NCI-H1092 treated with DMSO at 0.1 percent for 48 hours (cell line): ENCODE data around the gene ANKRD20A1.
"Not testable (repeated sequence)": the region's sequence is repeated elsewhere in the genome, so short reads cannot be mapped to it uniquely, and the experiment has no call there.

Source experiments
- DNase-seq: peaks from one replicate; lab custom pipeline; 2025; lab: John Stamatoyannopoulos, UW

The ANKRD20A1 gene

GRCh38 chr9:67858871-67859270 is at the start of gene ANKRD20A1:
Gene ANKRD20A1, plus strand, starts transcription at chr9:67858931. Its CDS starts 496 bp downstream, at chr9:67859427.
- not testable (repeated sequence) for DNase-seq

GRCh38 chr9:67832088-67832487 is 26.6 kb upstream of the ANKRD20A1 start:
- DNase-seq = not testable (repeated sequence)
